GM23338 (cell line): ENCODE results near the gene NF1. TPM values are rescaled to one million over a fixed set of nuclear protein-coding genes. Genes with fewer than 3 reads are reported as not detected.

Experiments
- ATAC-seq: fragments of 200-7000 bp; cut with Tn5 transposase; 3 replicates; pipeline ENCODE4 v1.9.1; 2020
- DNase-seq: peaks from one replicate; pipeline ENCODE4 v3.0.0-alpha.2; 2015; ENCODE audit warnings: low spot score
- H2AFZ ChIP-seq: fragments of 200-600 bp; sonication (generic); 2 replicates; pipeline ENCODE4 v1.8.0; 2016; ENCODE audit warnings: antibody characterized with exemption, mild to moderate bottlenecking, moderate library complexity
- H3F3A ChIP-seq: fragments of 200-600 bp; sonication (generic); replicated peaks from 2 replicates; pipeline ENCODE4 v1.8.0; 2017; ENCODE audit warnings: antibody characterized with exemption, mixed run types, low read depth
- H3K27ac ChIP-seq: fragments of 200-600 bp; sonication (generic); 2 replicates; pipeline ENCODE4 v1.6.1; 2016; ENCODE audit warnings: low read depth
- H3K27me3 ChIP-seq: fragments of 200-600 bp; sonication (generic); 2 replicates; pipeline ENCODE4 v1.8.0; 2016; ENCODE audit warnings: mild to moderate bottlenecking, mixed run types, moderate library complexity; ENCODE audit not compliant: insufficient read depth
- H3K36me3 ChIP-seq: fragments of 200-600 bp; sonication (generic); 2 replicates; pipeline ENCODE4 v1.8.0; 2016; ENCODE audit warnings: mild to moderate bottlenecking; ENCODE audit not compliant: insufficient read depth
- H3K4me1 ChIP-seq: fragments of 200-600 bp; sonication (generic); 2 replicates; pipeline ENCODE4 v1.8.0; 2016; ENCODE audit warnings: mild to moderate bottlenecking, moderate library complexity; ENCODE audit not compliant: insufficient read depth
- H3K4me2 ChIP-seq: fragments of 200-600 bp; sonication (generic); 2 replicates; pipeline ENCODE4 v1.7.1; 2017; ENCODE audit warnings: mixed run types
- H3K4me3 ChIP-seq: fragments of 200-600 bp; sonication (generic); 2 replicates; pipeline ENCODE4 v1.6.1; 2016; ENCODE audit warnings: mixed run types
- H3K79me2 ChIP-seq: fragments of 200-600 bp; sonication (generic); replicated peaks from 2 replicates; pipeline ENCODE4 v1.8.0; 2017; ENCODE audit warnings: mild to moderate bottlenecking; ENCODE audit not compliant: insufficient read depth
- H3K9me2 ChIP-seq: fragments of 200-600 bp; sonication (generic); 2 replicates; pipeline ENCODE4 v1.8.0; 2017; ENCODE audit not compliant: insufficient read depth
- H4K20me1 ChIP-seq: fragments of 200-600 bp; sonication (generic); replicated peaks from 2 replicates; pipeline ENCODE4 v1.8.0; 2017; ENCODE audit warnings: mild to moderate bottlenecking; ENCODE audit not compliant: insufficient read depth
- H3K27ac Mint-ChIP-seq: 2 replicates; pipeline ENCODE4 v1.8.0; 2020; ENCODE audit warnings: inconsistent platforms, mild to moderate bottlenecking, moderate library complexity, mixed read lengths
- H3K27me3 Mint-ChIP-seq: 3 replicates; pipeline ENCODE4 v1.8.0; 2022; ENCODE audit warnings: low read depth, mild to moderate bottlenecking, moderate library complexity, mixed read lengths, inconsistent platforms; ENCODE audit not compliant: insufficient read depth, poor library complexity
- H3K36me3 Mint-ChIP-seq: 3 replicates; pipeline ENCODE4 v1.8.0; 2021; ENCODE audit warnings: low read depth, mild to moderate bottlenecking, inconsistent platforms, moderate library complexity, mixed read lengths
- H3K4me1 Mint-ChIP-seq: 3 replicates; pipeline ENCODE4 v1.8.0; 2020; ENCODE audit warnings: mild to moderate bottlenecking, inconsistent platforms, mixed read lengths
- H3K4me3 Mint-ChIP-seq: 3 replicates; pipeline ENCODE4 v1.8.0; 2021; ENCODE audit warnings: moderate library complexity, mild to moderate bottlenecking, inconsistent platforms, mixed read lengths
- H3K9me3 Mint-ChIP-seq: 3 replicates; pipeline ENCODE4 v1.8.0; 2020; ENCODE audit warnings: moderate library complexity, mild to moderate bottlenecking, inconsistent platforms, mixed read lengths
- CREB1 ChIP-seq: fragments of 250-450 bp; sonication (Bioruptor Pico); IDR thresholded peaks from 2 replicates; pipeline ENCODE4 v1.5.0; 2020; ENCODE audit warnings: low read depth, mild to moderate bottlenecking, moderate library complexity
- CTCF ChIP-seq, 2 experiments: fragments of 200-600 bp in 1 of 2; sonication (generic) in 1 of 2; conservative IDR thresholded peaks; 2 replicates each; pipeline versions ENCODE4 v1.5.1 to v1.6.1; 2016 to 2017; ENCODE audit warnings: antibody characterized with exemption in 2 of 2, low read depth in 2 of 2, mild to moderate bottlenecking in 2 of 2, moderate library complexity in 1 of 2
- ETS1 ChIP-seq: IDR thresholded peaks from 2 replicates; pipeline ENCODE4 v1.6.1; 2016; ENCODE audit warnings: antibody characterized with exemption
- EZH2 ChIP-seq: fragments of 200-600 bp; sonication (generic); IDR thresholded peaks from one replicate; pipeline ENCODE4 v1.8.0; 2017; ENCODE audit warnings: antibody characterized with exemption, mild to moderate bottlenecking, low read depth; ENCODE audit not compliant: unreplicated experiment
- EZH2phosphoT487 ChIP-seq: fragments of 200-600 bp; sonication (generic); IDR thresholded peaks from one replicate; pipeline ENCODE4 v1.8.1; 2018; ENCODE audit warnings: antibody characterized with exemption; ENCODE audit not compliant: unreplicated experiment
- JUNB ChIP-seq: IDR thresholded peaks from one replicate; pipeline ENCODE4 v1.6.1; 2016; ENCODE audit warnings: antibody characterized with exemption; ENCODE audit not compliant: unreplicated experiment
- NANOG ChIP-seq: IDR thresholded peaks from 2 replicates; pipeline ENCODE4 v1.6.1; 2016; ENCODE audit warnings: antibody characterized with exemption, borderline replicate concordance
- POLR2AphosphoS5 ChIP-seq: IDR thresholded peaks from 2 replicates; pipeline ENCODE4 v1.6.1; 2016; ENCODE audit warnings: antibody characterized with exemption, low read depth
- STAT1 ChIP-seq: IDR thresholded peaks from one replicate; pipeline ENCODE4 v1.6.1; 2016; ENCODE audit warnings: antibody characterized with exemption; ENCODE audit not compliant: unreplicated experiment
- ZNF114 ChIP-seq: fragments of 250-450 bp; sonication (Bioruptor Pico); IDR thresholded peaks from 2 replicates; pipeline ENCODE4 v1.5.0; 2020; ENCODE audit warnings: mild to moderate bottlenecking, moderate library complexity
- ZNF331 ChIP-seq: fragments of 250-450 bp; sonication (Bioruptor Pico); IDR thresholded peaks from 2 replicates; pipeline ENCODE4 v1.5.0; 2020; ENCODE audit warnings: low read depth, mild to moderate bottlenecking, moderate library complexity
- ZNF462 ChIP-seq: fragments of 250-450 bp; sonication (Bioruptor Pico); IDR thresholded peaks from 2 replicates; pipeline ENCODE4 v1.5.0; 2020; ENCODE audit warnings: mild to moderate bottlenecking, moderate library complexity
- polyA plus RNA-seq: library from polyadenylated mRNA; unstranded; fragments of >200 nt; fragmentation: Nextera tagmentation; extraction: Ambion mirVana; gene quantifications from 2 replicates; pipeline ENCODE4 v1.2.1, GENCODE V29; 2016
- total RNA-seq: library from RNA; depleted of rRNA; stranded (reverse); fragments of >200 nt; shearing (Covaris generic); gene quantifications from 2 replicates; pipeline ENCODE4 v1.2.3, GENCODE V29; 2014
- TF ChIP-seq, protein P1 (sequence below): IDR thresholded peaks from one replicate; pipeline ENCODE4 v1.6.1; 2018; ENCODE audit warnings: antibody characterized with exemption; ENCODE audit not compliant: unreplicated experiment

NF1 gene
- total and polyA plus RNA-seq, 2 experiments from 2014 or later = 16.3 to 49.7 TPM

- ATAC-seq (no peak), DNase-seq (no peak)
- H4K20me1 ChIP-seq = no peaks in the 10 kb centered on the region
- no peak overlapping the region for H3K4me2 ChIP-seq
- no peaks in the 10 kb centered on the region for H3K36me3 ChIP-seq
- H3K79me2 ChIP-seq = no peaks in the 10 kb centered on the region
- H3K9me2 ChIP-seq = no peaks in the 10 kb centered on the region
- TF ChIP-seq CREB1 (CRISPR knock-in tag) (no peak), EZH2phosphoT487 (no peak), EZH2 (no peak), ZNF331 (no peak), JUNB (no peak), CTCF (conservative IDR thresholded peaks at IDR 0.05; ENCODE audit: low read depth in 2 of 2) (no peak), NANOG (no peak), ETS1 (no peak), POLR2AphosphoS5 (no peak), ZNF462 (CRISPR knock-in tag) (no peak), STAT1 (no peak), ZNF114 (CRISPR knock-in tag) (no peak)
- TF ChIP-seq, protein P1, sequence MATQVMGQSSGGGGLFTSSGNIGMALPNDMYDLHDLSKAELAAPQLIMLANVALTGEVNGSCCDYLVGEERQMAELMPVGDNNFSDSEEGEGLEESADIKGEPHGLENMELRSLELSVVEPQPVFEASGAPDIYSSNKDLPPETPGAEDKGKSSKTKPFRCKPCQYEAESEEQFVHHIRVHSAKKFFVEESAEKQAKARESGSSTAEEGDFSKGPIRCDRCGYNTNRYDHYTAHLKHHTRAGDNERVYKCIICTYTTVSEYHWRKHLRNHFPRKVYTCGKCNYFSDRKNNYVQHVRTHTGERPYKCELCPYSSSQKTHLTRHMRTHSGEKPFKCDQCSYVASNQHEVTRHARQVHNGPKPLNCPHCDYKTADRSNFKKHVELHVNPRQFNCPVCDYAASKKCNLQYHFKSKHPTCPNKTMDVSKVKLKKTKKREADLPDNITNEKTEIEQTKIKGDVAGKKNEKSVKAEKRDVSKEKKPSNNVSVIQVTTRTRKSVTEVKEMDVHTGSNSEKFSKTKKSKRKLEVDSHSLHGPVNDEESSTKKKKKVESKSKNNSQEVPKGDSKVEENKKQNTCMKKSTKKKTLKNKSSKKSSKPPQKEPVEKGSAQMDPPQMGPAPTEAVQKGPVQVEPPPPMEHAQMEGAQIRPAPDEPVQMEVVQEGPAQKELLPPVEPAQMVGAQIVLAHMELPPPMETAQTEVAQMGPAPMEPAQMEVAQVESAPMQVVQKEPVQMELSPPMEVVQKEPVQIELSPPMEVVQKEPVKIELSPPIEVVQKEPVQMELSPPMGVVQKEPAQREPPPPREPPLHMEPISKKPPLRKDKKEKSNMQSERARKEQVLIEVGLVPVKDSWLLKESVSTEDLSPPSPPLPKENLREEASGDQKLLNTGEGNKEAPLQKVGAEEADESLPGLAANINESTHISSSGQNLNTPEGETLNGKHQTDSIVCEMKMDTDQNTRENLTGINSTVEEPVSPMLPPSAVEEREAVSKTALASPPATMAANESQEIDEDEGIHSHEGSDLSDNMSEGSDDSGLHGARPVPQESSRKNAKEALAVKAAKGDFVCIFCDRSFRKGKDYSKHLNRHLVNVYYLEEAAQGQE = no peak
- H3F3A ChIP-seq = no peaks in the 10 kb centered on the region
- H3K4me1 Mint-ChIP-seq = peaks cover 3% of the 10 kb centered on the region; the same call in 1 of the 3 replicates
- H3K4me3 ChIP-seq = no peak overlapping the region
- H3K4me3 Mint-ChIP-seq = no peak overlapping the region
- H3K27ac ChIP-seq = no peak overlapping the region
- H3K27me3 ChIP-seq = no peaks in the 10 kb centered on the region
- no peaks in the 10 kb centered on the region for H3K4me1 ChIP-seq
- H3K27ac Mint-ChIP-seq = no peak overlapping the region
- H3K9me3 Mint-ChIP-seq = no peaks in the 10 kb centered on the region
- H2AFZ ChIP-seq = no peak overlapping the region
- H3K36me3 Mint-ChIP-seq = peaks cover 5% of the 10 kb centered on the region; the same call in 1 of the 3 replicates
- H3K27me3 Mint-ChIP-seq = no peaks in the 10 kb centered on the region
Observed at GRCh38 chr17:31289790-31290189, 195.0 kb downstream of the NF1 start.
